IPS-18c (cell line): ENCODE measurements around the gene CASK.

ENCODE experiments used
- H3K4me3 ChIP-seq: 2 replicates; pipeline ENCODE4 v1.7.0; 2013; ENCODE audit warnings: low read depth, mild to moderate bottlenecking, low read length, moderate library complexity; ENCODE audit not compliant: insufficient read depth
- H3K9me3 ChIP-seq: one replicate; pipeline ENCODE4 v1.6.1; 2013; ENCODE audit warnings: mild to moderate bottlenecking, low read length, moderate library complexity; ENCODE audit not compliant: control insufficient read depth, insufficient read depth

Gene CASK

GRCh38 chrX:41542536-41542935 is 380.8 kb downstream of the CASK start:
- Histone ChIP-seq H3K4me3 (no peak overlapping the region), H3K9me3 (no peaks in the 10 kb centered on the region)

DNA sequence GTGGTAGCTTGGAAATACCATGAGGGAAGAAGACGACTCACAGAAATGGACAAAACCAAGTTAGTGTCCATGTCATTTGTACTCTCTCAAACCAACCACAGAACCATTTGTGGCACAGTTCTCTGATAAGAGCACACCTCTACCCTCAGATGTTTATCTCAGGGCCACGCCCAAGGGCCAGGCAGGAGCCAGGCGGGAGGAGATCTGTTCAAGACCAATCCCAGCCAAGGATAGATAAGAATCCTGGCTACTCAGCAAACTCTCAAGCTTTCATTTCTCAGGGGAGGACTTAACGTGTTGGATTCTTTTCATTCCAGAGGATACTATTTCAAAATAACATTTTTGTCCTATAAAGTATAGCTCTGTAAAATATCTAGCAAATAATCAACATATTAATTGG is 381.2 kb downstream of the CASK start:
- Histone ChIP-seq H3K9me3 (no peaks in the 10 kb centered on the region), H3K4me3 (no peak overlapping the region)

DNA sequence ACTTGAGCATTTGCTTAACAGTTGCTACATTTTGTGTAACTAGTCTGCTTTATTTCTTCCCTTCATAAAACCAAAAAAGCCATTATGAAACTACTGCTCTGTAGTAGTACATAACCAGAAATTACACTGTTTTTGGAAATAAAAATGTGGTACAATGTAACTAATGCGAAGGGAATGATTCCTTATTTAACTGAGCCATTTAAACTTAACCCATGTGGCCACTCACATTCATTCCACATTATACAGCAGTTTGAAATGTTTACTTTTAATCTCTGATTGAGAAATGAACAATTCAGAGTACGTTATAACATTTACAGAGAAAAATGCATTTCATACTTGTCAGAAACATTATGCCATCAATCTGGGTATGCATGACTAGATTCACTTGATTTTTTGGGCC is 382.0 kb downstream of the CASK start:
- Histone ChIP-seq H3K4me3 (no peak overlapping the region), H3K9me3 (no peaks in the 10 kb centered on the region)

DNA sequence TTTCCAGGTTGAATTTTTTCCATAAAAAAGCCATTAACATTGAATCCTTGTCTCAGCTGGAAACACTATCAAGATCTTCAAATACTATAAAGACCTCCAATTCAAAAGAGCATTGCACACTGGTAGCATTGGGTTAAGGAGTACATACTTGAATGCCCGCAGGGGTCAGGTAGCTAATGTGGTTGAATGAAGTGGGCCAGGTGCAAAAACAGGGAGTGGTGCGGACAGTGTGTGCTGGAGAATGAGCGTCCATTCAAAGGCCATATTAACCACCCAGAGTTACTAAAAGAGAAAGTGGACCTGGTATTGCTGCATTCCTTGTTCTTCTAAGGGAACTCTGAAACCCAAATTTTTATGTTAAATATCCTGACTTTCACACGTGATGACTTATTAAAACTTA is 384.6 kb downstream of the CASK start:
- Histone ChIP-seq H3K4me3 (no peak overlapping the region), H3K9me3 (no peaks in the 10 kb centered on the region)

DNA sequence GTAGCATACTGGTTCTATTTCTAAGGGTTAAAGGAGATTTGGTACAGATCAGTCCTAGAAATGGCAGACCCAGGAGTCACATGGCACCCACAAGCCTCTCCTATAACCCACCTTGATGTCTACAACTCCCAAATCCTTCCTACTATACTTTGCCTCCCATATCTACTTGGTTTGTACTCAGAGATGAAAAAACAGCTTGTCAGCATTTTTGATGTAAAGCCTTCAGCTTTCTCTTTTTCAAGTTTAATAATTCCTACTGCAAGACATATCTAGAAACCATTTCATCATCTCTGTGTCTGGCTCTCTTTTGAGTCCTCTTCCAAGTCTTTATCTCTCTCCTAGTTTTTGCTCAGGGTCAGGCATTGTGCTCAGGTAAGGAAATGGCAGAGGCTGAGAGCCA is 393.3 kb downstream of the CASK start:
- Histone ChIP-seq H3K4me3 (no peak overlapping the region), H3K9me3 (peaks cover 3% of the 10 kb centered on the region)

- Histone ChIP-seq H3K9me3 (peaks cover 8% of the 10 kb centered on the region), H3K4me3 (no peak overlapping the region)
These were observed 394.1 kb downstream of the CASK start for GRCh38 chrX:41529221-41529620.

GRCh38 chrX:41528784-41529183 is 394.6 kb downstream of the CASK start:
- Histone ChIP-seq H3K9me3 (peaks cover 8% of the 10 kb centered on the region), H3K4me3 (no peak overlapping the region)

GRCh38 chrX:41526925-41527324 is 396.4 kb downstream of the CASK start:
- peaks cover 14% of the 10 kb centered on the region for H3K9me3 ChIP-seq
- H3K4me3 ChIP-seq = no peak overlapping the region

DNA sequence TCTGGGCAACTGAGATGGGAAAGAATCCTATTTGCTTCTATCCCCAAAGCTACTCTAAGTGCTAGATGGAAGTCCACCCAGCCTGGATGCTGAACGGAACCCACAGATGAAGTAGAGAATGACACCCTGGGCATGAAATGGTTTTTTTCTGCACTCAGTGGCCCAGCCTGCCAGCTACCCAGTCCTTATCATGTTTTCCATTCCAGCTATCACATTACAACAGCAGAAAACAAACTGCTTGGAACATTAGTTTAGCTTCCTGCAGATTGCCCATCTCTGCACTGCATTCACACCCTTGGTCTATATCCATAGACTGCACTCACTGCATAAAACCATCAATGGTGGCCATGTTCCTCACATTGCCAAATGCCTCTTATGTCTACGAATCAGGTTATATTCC is 397.1 kb downstream of the CASK start:
- Histone ChIP-seq H3K4me3 (no peak overlapping the region), H3K9me3 (peaks cover 14% of the 10 kb centered on the region)

GRCh38 chrX:41522671-41523070 is 400.7 kb downstream of the CASK start:
- Histone ChIP-seq H3K9me3 (peaks cover 18% of the 10 kb centered on the region), H3K4me3 (no peak overlapping the region)

DNA sequence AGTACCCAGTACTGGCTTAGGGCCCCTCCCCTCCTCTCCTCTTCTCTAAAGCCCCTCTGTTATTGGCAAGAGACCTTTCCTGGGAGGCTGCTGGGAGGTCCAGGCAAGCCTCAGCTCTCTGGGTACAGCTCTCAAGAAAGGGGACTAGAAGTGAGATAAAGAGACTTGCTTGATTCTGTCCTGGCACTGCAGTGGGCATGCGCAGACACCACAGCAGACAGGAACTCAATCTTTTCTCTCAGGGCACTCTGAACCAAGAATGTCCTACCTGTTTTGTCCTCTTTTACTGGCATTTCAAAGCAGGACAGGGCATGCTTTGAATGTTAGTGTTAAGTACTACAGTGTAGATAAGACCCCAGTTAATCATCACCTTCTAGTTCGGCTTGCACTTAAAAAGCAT is 401.3 kb downstream of the CASK start:
- Histone ChIP-seq H3K9me3 (peaks cover 18% of the 10 kb centered on the region), H3K4me3 (no peak overlapping the region)

DNA sequence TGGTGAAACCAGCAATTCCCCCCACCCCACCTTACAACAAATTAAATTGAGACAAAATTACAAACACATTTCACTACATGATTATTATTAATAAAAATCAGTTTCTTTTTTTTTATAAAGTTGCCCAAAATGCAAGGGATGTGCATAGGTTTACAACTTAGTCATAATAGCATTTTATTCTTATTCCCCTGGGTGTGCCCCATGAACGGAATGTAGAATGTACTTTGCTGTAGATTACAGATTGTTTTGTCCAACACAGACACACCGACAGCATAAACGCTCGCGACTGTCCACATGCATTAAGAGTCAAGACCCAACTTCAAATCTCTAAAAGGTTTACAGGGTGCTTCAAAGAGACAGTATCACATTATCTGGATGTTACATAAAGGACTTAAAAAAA is 403.9 kb downstream of the CASK start:
- H3K4me3 ChIP-seq = no peak overlapping the region

DNA sequence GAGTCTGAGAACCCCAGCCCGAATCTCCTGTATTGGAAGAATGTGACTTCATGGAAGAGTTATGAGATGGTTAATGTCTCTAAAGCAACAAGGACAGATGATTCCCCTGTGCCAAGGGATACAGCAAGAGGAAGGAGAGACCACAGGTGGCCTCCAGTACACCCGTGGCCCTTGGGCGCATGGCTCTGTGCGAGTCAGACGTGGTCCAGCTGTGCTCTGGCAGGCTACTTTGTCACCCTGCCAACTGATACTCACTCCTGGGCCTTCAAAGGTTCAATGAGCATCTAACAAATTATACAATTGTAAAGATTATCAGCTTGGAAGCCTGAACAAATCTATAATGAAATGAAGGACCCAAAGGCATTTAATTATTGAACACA is 404.5 kb downstream of the CASK start:
- H3K9me3 ChIP-seq = peaks cover 15% of the 10 kb centered on the region
- no peak overlapping the region for H3K4me3 ChIP-seq

More for the DNA sequence above, 403.9 kb downstream of the CASK start:
- H3K9me3 ChIP-seq = peaks cover 16% of the 10 kb centered on the region

DNA sequence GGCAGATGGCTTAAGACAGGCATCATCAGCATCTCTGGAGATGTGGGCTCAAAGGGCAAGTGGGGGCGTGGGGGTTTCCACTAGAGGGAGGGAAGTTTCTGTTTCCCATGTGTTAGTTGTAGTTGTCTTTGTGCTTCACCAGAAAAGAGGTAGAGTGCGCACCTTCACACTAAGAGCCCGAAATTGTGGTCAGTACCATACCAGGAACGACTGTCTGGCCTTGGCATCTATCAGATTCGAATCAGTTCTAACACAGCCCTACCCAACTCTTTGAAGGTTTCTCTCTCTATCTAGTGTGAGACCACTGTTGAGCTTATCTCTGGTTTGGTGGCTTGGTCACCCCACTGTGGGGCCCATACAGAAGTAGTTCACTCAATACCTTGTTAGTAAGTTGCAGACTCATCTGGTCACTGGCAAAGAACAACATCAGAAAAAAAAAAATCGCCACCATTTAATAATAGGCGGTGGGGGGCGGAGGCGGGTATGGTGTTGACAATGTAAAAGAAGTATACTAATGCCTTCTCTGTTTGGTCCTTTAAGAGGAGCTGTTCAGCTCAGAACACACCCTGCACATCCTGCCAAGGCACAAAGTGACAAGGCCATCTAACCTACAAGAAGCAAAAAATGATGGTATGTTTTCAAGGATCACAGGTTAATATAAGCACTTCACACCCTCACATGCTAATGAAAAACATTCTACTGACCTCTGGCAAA is 405.1 kb downstream of the CASK start:
- Histone ChIP-seq H3K4me3 (no peak overlapping the region), H3K9me3 (peaks cover 17% of the 10 kb centered on the region)

DNA sequence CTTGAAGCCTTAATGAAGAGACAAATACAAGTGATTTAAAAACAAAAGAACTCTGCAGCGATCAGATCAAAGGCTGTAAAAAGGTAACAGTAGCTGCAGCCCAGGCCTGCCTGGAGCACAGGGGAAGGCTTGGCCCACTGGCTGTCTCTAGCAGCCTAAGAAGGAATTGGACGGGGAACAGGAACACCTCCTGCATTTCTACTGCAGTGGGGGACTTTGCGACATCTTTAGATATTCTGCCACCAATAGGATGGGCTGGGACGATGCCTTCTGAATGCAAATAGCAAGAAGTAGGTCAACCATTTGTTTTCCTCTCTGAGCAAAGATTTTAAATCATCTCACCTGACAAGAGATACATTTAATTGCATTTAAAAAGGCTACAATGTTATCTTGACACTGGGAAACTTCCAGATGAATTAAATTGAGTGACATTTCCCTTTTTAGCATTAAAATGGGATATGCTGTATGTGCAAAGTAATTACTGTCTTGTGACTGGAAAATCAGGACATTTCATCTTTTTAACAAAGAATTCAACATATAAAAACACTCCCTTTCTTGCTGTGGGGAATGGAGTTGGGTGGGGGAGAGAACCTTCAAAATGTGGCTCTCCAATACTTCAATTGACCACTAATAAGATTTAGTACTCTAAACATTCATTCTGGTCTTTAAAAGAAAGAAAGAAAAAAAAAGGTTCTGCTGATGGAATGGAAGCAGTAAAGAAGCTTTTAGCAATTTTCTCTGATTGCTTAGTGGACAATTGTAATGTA is 406.2 kb downstream of the CASK start:
- peaks cover 11% of the 10 kb centered on the region for H3K9me3 ChIP-seq
- H3K4me3 ChIP-seq = no peak overlapping the region

GRCh38 chrX:41516456-41516855 is 406.9 kb downstream of the CASK start:
- Histone ChIP-seq H3K9me3 (peaks cover 11% of the 10 kb centered on the region), H3K4me3 (no peak overlapping the region)

DNA sequence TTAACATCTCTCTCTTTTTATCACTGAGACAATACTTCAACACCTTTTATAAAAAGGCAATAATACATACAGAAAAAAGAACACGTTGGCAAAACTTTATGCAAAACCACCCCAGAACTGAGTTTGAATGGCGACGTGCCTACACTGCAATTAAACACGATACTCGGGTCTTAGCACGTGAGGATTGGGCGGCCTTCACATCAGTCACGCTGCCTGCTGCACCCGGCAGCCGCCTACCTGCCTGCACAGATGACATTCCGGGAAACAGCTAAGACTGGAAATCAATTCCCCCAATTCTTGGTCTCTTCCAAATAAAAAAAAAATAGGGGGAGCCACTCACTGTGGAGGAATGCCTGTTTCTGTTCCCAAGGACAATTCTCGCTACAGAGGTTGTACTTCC is 408.0 kb downstream of the CASK start:
- peaks cover 6% of the 10 kb centered on the region for H3K9me3 ChIP-seq
- no peak overlapping the region for H3K4me3 ChIP-seq

GRCh38 chrX:41514179-41514578 is 409.2 kb downstream of the CASK start:
- peaks cover 6% of the 10 kb centered on the region for H3K9me3 ChIP-seq
- H3K4me3 ChIP-seq = no peak overlapping the region
